ENCODE data around the gene TM7SF2.

GRCh38 chr11:65126624-65127274 lies 15.1 kb downstream of the TM7SF2 start:
- TF ChIP-seq EZH2 (IDR thresholded peaks at IDR 0.05; ENCODE audit: low read length) (no peak), CTCF (optimal IDR thresholded peaks at IDR 0.05 in 1 of 3, IDR thresholded peaks at IDR 0.05 in 1 of 3, conservative IDR thresholded peaks at IDR 0.05 in 1 of 3; ENCODE audit: extremely low read depth in 1 of 3, insufficient read depth in 2 of 3, low read length in 3 of 3) (no peak)
